Measurements from ENCODE around the gene CHST2. TPM values are rescaled to one million over a fixed set of nuclear protein-coding genes. Genes with fewer than 3 reads are reported as not detected.
A peak's percentile ranks its signal among the peaks of the same experiment; 100 is the strongest.

Gene CHST2
- total RNA-seq, 6 donors from 2014 or later = 2.1 to 12.8 (median 11.7) TPM

DNA sequence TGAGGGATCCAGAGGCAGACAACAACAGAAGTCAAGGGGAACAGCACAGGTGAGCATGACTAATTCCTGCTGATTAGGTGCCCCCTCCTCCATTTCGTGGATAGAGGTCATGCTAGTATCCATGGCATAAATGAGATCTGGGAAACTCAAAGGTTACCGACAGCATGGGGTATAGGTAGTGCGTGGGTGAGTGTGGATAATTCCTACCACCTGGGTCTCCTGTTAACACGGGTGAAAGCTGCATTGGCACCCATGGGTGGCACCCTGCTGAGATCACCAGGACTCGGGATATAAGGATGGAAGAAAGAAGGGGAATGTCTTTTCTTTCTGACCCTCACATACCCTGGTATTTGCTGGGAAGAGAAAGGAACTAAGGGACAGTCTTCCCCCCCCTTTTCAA, 14.4 kb upstream of the CHST2 start:
- peaks cover 10 to 30% (median 25%) of the 10 kb centered on the region in 4 donors for H3K9me3 ChIP-seq
- no peak for ATAC-seq (ENCODE audit: low FRiP score in 2 of 2)

DNA sequence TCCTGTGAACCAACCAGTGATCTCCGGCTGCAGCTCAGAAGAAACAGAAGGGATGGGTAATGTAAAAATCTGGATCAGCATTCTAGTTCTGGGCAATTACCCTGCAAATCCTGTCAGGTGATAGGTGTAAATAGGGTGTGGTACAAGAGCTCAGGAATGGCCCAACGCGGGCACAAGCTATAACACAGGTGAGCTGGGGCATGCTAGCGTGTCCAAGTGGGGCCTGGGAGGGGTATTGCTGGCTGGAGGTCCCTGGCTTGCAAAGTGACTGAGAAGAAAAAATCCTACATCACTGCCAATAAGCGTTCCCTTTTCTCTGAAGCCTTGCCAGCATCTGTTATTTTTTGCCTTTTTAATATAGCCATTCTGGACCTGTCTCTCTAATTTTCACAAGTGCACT, 9.7 kb upstream of the CHST2 start:
- Histone ChIP-seq H3K36me3 (no peaks in the 10 kb centered on the region), H3K9me3 (peaks cover 8 to 16% (median 15%) of the 10 kb centered on the region in 4 donors), H3K4me1 (no peaks in the 10 kb centered on the region), H3K27me3 (no peaks in the 10 kb centered on the region), H3K27ac (no peak overlapping the region), H3K4me3 (no peak overlapping the region)
- DNase-seq (no peak), ATAC-seq (ENCODE audit: low FRiP score in 2 of 2) (no peak)
- 79 to 83% methylated on average over 4 to 5 of the region's 5 CpGs for WGBS, 2 donors
- TF ChIP-seq POLR2AphosphoS5 (IDR thresholded peaks at IDR 0.05) = no peak
- no peak for TF ChIP-seq EP300 (IDR thresholded peaks at IDR 0.05)
- TF ChIP-seq, protein P1, sequence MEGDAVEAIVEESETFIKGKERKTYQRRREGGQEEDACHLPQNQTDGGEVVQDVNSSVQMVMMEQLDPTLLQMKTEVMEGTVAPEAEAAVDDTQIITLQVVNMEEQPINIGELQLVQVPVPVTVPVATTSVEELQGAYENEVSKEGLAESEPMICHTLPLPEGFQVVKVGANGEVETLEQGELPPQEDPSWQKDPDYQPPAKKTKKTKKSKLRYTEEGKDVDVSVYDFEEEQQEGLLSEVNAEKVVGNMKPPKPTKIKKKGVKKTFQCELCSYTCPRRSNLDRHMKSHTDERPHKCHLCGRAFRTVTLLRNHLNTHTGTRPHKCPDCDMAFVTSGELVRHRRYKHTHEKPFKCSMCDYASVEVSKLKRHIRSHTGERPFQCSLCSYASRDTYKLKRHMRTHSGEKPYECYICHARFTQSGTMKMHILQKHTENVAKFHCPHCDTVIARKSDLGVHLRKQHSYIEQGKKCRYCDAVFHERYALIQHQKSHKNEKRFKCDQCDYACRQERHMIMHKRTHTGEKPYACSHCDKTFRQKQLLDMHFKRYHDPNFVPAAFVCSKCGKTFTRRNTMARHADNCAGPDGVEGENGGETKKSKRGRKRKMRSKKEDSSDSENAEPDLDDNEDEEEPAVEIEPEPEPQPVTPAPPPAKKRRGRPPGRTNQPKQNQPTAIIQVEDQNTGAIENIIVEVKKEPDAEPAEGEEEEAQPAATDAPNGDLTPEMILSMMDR (IDR thresholded peaks at IDR 0.05) = no peak

More for the DNA sequence above, 14.4 kb upstream of the CHST2 start:
- Histone ChIP-seq H3K27ac (no peak overlapping the region), H3K27me3 (no peaks in the 10 kb centered on the region), H3K4me1 (no peaks in the 10 kb centered on the region), H3K4me3 (no peak overlapping the region), H3K36me3 (no peaks in the 10 kb centered on the region)
- WGBS, 2 donors = 76 to 90% methylated on average over 5 of the region's 5 CpGs
- no peak for DNase-seq
- TF ChIP-seq, protein P1 (IDR thresholded peaks at IDR 0.05) = no peak
- TF ChIP-seq POLR2AphosphoS5 (IDR thresholded peaks at IDR 0.05) (no peak), EP300 (IDR thresholded peaks at IDR 0.05) (no peak), POLR2A (IDR thresholded peaks at IDR 0.05) (no peak)

DNA sequence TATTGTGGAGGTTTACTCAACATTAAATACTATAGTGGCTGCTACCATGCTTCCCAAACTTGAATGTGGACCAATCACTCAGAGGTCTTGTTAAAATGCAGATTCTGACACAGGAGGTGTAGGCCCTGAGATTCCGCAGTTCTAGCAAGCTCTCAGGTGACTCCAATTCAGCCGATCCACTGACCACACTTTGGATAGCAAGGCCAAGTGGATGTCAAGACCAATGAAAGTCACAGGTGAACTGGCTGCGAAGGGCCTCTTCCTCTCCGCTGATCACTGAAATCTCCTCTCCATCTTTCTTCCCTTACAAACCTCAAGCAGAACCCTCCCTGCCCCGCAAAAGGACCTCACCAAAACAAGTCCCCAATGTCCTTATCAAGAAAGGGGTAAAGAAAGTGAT, 9.2 kb upstream of the CHST2 start:
- 95 to 96% methylated on average over 5 of the region's 5 CpGs for WGBS, 2 donors
- ATAC-seq (ENCODE audit: low FRiP score in 2 of 2) = no peak
- H3K36me3 ChIP-seq = no peaks in the 10 kb centered on the region
- H3K4me3 ChIP-seq = no peak overlapping the region
- no peaks in the 10 kb centered on the region for H3K4me1 ChIP-seq
- no peaks in the 10 kb centered on the region for H3K27me3 ChIP-seq
- DNase-seq = no peak
- TF ChIP-seq POLR2A (IDR thresholded peaks at IDR 0.05) (no peak), EP300 (IDR thresholded peaks at IDR 0.05) (no peak), POLR2AphosphoS5 (IDR thresholded peaks at IDR 0.05) (no peak)
- TF ChIP-seq, protein P1 (IDR thresholded peaks at IDR 0.05) = no peak
- H3K9me3 ChIP-seq = peaks cover 3 to 11% (median 10%) of the 10 kb centered on the region in 4 donors
- no peak overlapping the region for H3K27ac ChIP-seq

DNA sequence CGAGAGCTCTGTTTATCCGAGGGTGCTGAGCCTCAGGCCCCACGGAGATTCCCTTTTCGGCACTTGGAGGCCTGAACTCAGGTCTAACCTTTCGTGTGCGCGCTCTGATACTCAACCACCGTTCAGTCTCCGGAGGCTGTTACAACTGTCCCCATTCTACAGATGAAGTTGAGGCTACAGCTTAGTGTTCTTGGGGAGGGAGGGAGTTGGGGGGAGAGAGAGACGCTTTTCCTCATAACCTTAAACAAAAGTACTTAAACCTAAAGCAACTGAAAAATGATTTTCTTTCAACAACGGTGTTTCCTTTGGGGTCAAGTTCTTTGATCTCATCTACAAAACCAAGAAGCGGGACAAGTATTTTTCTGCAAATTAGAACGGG, 952 bp upstream of the CHST2 start:
- Histone ChIP-seq H3K4me3 (peak overlapping the region; percentile 75 to 93 (median 79)), H3K27me3 (peaks cover 0 to 16% (median 10%) of the 10 kb centered on the region in 4 donors), H3K36me3 (peaks cover 0 to 6% (median 2%) of the 10 kb centered on the region in 4 donors), H3K9me3 (no peaks in the 10 kb centered on the region), H3K4me1 (peaks cover 9 to 37% (median 17%) of the 10 kb centered on the region in 4 donors), H3K27ac (peak overlapping the region; percentile 81 to 88 (median 84))
- TF ChIP-seq EP300 (IDR thresholded peaks at IDR 0.05) = no peak
- TF ChIP-seq, protein P1 (IDR thresholded peaks at IDR 0.05) = no peak
- no peak for TF ChIP-seq POLR2AphosphoS5 (IDR thresholded peaks at IDR 0.05)
- no peak for TF ChIP-seq POLR2A (IDR thresholded peaks at IDR 0.05)
- 44 to 46% methylated on average over 13 of the region's 13 CpGs for WGBS, 2 donors
- ATAC-seq (ENCODE audit: low FRiP score in 2 of 2) (no peak), DNase-seq (no peak)
